IPS DF 4.7 (cell line): ENCODE measurements around the gene RPS6KA2.
"Not testable (repeated sequence)": the region's sequence is repeated elsewhere in the genome, so short reads cannot be mapped to it uniquely, and the experiment has no call there.

Experiments used
- DNase-seq: peaks from one replicate; pipeline ENCODE4 v3.0.0-alpha.2; 2013; ENCODE audit warnings: low spot score; ENCODE audit errors: extremely low read depth

RPS6KA2 gene

DNA sequence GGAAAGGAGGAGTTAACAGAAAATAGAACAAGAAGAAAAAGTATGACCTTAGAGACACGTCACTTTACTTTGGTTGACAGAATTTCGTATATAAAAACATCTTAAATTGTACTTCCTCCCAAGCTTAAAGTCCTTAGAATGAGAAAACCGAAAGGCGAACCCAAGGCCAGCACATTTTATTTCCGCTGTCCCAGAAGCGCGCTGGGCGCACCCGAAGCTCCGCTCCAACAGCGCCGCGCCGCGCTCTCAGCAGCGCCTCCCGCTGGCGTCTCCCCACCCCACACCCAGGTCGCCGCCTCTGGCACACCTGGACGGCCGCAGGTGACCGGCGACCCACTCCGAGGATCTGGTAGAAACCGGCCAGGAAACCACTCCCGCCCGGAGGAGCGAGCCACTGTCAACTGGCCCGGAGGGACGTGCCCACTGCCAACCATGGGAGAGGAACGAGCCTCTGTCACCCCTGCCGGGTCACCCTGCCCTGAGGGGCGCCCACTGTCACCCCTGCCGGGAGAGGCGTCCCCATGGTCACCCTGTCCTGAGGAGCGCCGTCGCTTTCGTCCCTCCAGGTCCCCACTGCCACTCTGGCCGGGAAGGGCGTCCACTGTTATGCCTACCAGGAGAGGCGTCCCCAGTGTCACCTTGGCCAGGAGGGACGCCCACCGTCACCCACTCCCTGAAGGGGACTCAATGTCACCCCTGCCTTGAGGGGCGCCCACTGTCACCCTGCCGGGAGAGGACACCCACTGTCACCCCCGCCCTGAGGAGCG, 245.1 kb downstream of the RPS6KA2 start:
- no peak for DNase-seq

DNA sequence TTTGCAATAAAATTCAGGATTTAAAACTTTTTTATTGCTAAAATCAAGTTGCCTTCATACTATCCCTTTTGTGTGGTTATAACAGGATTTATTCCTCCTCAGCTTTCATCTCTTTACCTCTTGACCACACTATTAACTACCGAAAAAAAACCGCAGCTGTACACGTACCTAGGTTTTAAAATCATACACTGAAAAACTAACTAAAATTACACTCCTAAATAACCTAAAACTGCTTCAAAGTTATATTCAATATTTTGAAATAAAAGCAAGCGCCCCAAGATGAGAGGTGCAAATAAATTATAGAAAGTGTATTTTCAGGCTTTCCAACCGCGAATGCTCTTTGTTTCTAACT, 245.7 kb downstream of the RPS6KA2 start:
- DNase-seq: no peak

DNA sequence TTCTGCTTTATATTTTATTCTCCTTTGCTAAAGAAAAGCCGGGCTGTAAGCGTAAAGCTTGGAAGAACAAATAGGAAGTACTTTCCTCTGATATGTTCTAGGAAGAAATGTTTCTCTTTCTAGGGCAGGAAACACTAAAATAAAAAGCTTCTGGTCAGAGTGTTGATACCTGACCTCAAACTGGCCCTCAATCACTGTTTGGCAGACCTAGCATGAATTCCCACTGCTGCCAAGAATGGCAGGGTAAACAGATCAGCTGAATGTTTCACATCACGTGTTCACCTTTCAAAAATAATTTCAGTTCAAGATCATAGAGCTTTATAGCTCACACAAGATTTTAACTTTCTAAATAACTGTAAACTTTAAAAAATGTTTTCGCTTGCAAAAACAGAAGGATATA, 247.3 kb downstream of the RPS6KA2 start:
- no peak for DNase-seq

DNA sequence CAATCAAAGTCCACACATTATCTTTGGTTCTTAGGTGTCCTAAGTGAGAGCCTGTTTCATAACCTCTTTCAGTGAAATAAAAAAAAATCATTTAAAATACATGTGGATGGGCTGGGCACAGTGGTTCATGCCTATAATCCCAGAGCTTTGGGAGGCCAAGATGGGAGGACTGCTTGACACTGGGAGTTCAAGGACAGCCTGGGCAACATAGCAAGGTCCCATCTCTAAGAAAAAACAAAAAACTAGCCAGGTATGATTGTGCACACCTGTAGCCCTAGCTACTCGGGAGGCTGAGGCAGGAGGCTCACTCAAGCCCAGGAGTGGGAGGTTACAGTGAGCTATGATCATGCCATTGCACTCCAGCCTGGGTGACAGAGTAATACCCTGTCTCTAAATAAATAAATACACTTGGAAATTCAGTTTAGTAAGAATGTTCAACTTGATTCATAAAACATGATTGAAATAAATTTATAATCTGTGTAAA, 247.9 kb downstream of the RPS6KA2 start:
- DNase-seq: no peak

DNA sequence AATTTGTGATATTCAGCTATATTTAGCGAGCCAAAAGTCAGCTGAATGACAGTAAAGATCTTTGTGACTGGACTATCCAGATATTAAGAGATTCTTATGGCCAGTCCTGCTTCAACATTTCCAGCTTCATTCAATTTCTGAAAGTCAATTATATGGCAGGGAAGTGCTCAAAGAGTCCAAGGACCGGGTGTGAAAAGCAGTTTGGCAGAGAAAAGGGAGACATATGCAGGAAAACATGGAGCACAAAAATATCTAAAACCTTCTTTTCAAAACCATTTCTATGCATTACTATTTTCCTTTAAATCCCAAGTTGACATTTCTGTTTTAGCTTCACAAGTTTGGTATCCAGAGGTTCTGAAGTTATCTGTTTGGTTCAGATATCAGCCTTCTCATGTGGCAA, 249.3 kb downstream of the RPS6KA2 start:
- no peak for DNase-seq

DNA sequence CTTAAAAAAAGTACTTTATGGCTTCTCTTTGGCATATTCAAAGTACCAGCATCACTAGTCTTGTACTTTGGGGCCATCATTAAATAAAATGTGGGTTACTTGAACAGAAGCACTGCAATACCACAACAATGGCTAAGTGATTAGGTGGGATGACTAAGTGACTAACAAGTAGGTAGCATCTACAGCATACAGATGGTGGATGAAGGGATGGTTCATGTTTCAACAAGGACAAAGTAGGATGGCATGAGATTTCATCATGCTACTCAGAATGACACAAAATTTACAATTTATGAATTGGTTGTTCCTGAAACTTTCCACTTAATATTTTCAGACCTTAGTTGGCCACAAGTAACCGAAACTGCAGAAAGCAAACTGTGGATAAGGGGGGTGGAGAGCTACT, 252.0 kb downstream of the RPS6KA2 start:
- DNase-seq: no peak

DNA sequence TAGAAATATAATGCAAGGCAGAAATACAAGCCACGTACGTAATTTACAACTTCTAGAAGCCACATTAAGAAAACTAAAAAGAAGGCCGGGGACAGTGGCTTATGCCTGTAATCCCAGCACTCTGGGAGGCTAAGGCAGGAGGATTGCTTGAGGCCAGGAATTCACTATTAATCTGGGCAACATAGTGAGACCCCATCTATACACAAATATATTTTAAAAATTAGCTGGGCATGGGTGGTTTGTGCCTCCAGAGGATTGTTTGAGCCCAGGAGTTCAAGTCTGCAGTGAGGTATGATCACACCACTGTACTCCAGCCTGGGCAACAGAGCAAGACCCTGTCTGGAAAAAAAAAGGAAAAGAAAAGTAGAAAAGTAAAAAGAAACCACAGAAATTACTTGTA, 256.6 kb downstream of the RPS6KA2 start:
- DNase-seq: no peak

DNA sequence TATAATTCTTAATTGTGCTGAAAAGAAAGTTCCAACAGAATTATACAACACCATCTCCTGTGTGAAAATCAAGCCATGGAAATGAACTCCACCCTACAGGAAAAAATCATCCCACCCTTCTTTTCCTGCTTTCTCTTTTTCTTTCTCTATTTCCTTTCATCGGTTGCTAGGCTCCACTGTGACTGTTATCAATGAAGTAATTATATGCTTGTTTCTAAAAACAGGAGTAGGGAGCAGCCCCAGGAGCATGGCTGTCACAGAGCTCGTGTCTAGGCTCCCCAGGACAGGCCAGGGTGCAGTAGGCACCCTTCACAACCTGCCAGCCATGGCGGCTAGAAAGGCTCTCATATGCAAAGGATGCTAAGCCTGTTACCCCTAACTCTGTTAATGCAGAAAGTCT, 257.3 kb downstream of the RPS6KA2 start:
- no peak for DNase-seq

DNA sequence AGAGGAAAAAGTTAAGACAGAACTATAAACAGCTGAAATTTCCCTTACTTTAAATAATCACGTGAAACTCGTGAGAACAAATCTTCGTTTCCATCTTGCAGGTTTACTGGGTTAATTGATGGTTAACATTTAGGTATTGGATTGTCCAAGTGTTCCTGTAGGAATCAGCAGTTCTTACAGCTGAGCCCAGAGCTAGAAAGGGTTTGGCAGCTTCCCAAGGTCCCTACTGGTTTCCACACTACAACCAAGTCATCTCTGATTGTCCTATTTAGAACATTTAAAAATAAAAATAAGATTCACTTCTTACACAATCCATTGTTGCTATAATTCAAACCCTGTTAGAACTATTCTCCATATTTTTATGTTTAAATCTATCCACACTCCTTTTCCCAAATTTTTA, 260.1 kb downstream of the RPS6KA2 start:
- DNase-seq: no peak

DNA sequence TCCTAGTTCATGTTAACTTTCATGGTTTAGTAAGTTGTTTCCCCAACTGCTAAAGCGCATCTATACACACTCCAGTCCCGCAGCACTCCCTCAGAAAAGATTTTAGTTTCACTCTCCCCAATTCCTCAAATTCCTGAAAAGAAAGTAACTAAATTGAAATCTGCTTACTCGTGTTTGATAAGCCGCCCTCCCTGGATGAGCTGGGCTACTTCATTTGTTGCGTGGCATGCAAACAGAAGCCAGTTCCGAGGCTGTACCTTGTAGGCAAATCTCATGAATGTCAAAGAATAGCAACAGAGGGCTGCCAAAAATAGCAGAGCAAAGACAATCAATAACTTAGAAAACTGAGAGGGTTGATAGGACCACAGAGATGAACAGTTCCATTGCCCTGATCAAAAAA, 261.2 kb downstream of the RPS6KA2 start:
- DNase-seq: no peak

DNA sequence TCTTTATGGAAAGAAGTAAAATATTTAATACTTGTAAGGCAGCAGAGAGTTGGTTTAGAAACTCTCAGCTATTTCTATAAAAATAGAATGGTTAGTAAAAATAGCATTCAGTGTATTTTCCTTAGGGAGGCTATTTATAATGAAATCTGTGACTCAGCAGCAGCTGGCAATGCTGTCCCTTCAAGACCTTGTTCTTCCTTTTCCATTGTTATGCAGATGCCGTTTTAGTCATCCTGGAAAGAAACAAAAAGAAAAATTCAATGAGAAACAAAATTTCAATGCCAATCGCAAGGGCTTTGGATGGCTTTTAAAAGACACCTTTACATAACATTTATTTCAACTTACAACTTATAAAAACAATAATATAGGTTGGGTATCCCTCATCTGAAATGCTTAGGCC, 261.8 kb downstream of the RPS6KA2 start:
- DNase-seq: no peak

DNA sequence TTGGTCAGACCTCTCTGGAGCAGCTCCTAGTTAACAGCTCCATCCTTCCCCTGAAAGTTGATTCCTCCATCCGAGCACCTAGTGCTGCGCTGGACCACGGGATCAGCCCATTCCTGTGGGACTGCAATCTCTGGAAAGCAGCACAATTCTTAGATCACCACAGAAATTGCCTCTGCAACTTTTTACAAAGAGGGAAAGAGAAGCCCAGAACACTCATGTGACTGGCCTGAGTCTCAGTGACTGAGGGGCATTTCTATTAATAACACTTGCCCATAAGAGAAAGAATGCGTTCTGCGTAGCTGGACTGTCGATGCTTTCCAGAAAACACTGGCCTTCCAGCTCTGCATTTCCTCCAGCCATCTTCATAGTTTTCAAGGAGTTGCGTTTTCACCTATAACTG, 262.6 kb downstream of the RPS6KA2 start:
- DNase-seq: no peak

DNA sequence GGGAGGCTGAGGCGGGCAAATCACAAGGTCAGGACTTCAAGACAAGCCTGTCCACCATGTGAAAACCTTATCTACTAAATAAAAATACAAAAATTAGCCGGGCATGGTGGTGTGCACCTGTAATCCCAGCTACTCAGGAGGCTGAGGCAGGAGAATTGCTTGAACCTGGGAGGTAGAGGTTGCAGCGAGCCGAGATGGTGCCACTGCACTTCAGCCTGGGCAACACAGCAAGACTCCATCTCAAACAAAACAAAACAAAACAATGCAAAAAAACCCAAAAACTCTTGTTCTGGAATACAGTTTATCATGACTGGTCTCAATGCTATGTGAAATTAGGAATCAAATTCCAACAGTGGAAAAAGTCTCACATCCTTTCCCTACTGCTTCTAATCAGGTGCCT, 264.6 kb downstream of the RPS6KA2 start:
- not testable (repeated sequence) for DNase-seq

DNA sequence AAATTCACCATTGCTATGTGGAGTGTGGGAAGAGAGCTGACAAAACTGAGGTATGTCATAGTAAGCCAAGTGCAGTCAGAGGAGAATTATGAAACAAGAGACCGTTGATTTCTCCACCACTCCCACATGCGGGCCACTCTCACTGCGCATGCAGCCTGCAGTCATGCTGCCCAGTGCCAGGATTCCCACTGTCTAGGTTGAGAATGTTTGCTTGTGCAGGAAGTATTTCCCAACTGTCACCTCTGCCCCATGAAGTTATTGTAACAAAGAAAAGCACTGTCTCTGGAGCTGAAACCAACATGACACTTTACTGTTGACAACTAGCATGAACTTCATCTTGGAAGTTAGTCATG, 266.0 kb downstream of the RPS6KA2 start:
- DNase-seq: no peak

DNA sequence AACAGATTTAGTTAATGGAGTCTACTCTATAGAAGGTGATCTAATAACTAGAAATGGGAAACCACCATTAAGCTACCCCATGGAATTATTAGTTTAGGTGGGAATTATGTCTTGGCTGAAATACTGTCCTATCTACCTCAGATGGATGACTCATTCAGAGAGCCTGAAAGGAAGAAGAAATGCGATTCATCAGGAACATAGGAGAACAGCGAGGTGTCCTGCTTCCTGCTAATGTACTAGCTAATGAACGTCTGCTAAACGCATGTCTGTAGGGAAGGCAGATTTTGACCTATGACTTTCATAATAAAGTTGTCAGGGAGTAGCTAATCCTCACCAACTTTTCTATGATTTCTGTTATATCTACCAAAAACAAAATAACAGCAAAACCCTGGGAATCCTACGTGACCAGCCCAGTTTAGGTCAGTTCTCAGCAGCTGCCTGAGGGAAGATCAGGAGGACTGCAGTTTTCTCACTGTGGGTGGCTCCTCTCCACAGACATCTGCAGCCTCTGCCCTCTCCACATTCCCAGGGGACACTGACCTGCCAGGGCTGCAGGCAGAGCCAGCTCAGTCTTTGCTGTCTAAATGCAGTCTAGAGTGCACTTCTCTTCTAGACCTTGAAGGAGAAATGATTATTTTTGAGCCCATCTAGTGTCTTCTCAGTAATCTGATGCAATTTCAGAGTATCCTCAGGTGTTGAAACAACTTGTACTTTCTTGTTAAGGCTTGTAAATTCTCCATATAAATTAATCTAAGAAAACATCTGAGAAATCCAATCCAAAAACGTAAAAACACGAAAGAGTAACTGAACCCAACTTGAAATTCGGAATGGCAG, 266.6 kb downstream of the RPS6KA2 start:
- no peak for DNase-seq
